Keratinocyte (primary cell): ENCODE measurements around the gene RASL11A.

Experiments
- EZH2 ChIP-seq: IDR thresholded peaks from one replicate; pipeline ENCODE4 v1.6.1; 2012; ENCODE audit warnings: inconsistent platforms, mild to moderate bottlenecking, low read length, moderate library complexity
- TF ChIP-seq, protein P1 (sequence below), 3 experiments: IDR thresholded peaks in 1 of 3; conservative IDR thresholded peaks in 1 of 3; optimal IDR thresholded peaks in 1 of 3; 2 replicates in 2 of 3; 3 replicates in 1 of 3; pipeline versions ENCODE3 to v1.5.1; 2011; ENCODE audit warnings: low read length in 3 of 3, mild to moderate bottlenecking in 3 of 3, moderate library complexity in 2 of 3, control low read depth in 1 of 3, inconsistent platforms in 1 of 3; ENCODE audit not compliant: insufficient read depth in 2 of 3; ENCODE audit errors: extremely low read depth in 1 of 3

DNA sequence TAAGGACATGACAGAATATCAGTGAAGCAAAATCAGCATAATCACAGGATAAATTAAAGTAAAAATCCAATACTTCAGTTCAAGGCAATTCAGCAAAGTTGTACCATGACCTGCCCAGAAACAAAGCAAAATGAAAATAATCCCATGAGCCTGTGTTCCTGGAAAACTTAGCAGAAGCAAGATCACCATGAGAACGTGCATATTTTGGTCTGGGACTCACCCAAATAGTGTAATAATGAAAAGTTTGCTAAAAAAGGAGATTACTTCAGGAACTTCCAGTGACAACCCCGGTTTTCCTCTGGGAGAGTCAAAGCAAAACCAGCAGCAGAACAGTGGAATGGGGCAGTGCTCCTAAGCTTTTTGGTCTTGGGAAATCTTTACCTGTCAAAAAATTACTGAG lies 34.2 kb upstream of the RASL11A start:
- TF ChIP-seq, protein P1, sequence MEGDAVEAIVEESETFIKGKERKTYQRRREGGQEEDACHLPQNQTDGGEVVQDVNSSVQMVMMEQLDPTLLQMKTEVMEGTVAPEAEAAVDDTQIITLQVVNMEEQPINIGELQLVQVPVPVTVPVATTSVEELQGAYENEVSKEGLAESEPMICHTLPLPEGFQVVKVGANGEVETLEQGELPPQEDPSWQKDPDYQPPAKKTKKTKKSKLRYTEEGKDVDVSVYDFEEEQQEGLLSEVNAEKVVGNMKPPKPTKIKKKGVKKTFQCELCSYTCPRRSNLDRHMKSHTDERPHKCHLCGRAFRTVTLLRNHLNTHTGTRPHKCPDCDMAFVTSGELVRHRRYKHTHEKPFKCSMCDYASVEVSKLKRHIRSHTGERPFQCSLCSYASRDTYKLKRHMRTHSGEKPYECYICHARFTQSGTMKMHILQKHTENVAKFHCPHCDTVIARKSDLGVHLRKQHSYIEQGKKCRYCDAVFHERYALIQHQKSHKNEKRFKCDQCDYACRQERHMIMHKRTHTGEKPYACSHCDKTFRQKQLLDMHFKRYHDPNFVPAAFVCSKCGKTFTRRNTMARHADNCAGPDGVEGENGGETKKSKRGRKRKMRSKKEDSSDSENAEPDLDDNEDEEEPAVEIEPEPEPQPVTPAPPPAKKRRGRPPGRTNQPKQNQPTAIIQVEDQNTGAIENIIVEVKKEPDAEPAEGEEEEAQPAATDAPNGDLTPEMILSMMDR (optimal IDR thresholded peaks at IDR 0.05 in 1 of 3, IDR thresholded peaks at IDR 0.05 in 1 of 3, conservative IDR thresholded peaks at IDR 0.05 in 1 of 3; ENCODE audit: extremely low read depth in 1 of 3, insufficient read depth in 2 of 3, low read length in 3 of 3): no peak
- no peak for TF ChIP-seq EZH2
